ENCODE data around the gene PRRC2A.

The PRRC2A gene

DNA sequence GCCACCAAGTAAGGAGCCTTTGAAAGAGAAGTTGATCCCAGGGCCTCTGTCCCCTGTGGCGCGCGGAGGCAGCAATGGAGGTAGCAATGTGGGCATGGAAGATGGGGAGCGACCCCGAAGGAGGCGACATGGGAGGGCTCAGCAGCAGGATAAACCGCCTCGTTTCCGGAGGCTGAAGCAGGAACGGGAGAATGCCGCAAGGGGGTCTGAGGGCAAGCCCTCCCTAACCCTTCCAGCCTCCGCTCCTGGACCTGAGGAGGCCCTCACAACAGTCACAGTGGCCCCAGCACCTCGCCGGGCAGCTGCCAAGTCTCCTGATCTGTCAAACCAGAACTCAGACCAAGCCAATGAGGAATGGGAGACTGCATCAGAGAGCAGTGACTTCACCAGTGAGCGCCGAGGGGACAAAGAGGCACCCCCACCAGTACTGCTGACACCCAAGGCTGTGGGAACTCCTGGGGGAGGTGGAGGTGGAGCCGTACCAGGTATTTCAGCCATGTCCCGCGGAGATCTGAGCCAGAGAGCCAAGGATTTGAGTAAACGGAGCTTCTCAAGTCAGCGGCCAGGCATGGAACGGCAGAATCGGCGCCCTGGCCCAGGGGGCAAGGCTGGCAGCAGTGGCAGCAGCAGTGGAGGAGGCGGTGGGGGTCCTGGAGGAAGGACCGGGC lies 11.9 kb downstream of the PRRC2A start:
- no peaks in the 10 kb centered on the region for H3K27me3 ChIP-seq (ENCODE audit: control insufficient read depth, insufficient read depth, low read length)
- H3K9ac ChIP-seq (ENCODE audit: low read length) = no peak overlapping the region
- H3K4me1 ChIP-seq (ENCODE audit: control insufficient read depth, insufficient read depth, low read length) = no peaks in the 10 kb centered on the region
- H3K36me3 ChIP-seq (ENCODE audit: control insufficient read depth, insufficient read depth, low read length) = peaks cover 17% of the 10 kb centered on the region
- H3K4me3 ChIP-seq (ENCODE audit: low read length) = no peak overlapping the region
- no peaks in the 10 kb centered on the region for H3K9me3 ChIP-seq (ENCODE audit: control insufficient read depth, low read length)

- Histone ChIP-seq H3K9me3 (ENCODE audit: control insufficient read depth, low read length) (no peaks in the 10 kb centered on the region), H3K4me1 (ENCODE audit: control insufficient read depth, insufficient read depth, low read length) (no peaks in the 10 kb centered on the region), H3K27me3 (ENCODE audit: control insufficient read depth, insufficient read depth, low read length) (no peaks in the 10 kb centered on the region), H3K36me3 (ENCODE audit: control insufficient read depth, insufficient read depth, low read length) (peaks cover 12% of the 10 kb centered on the region), H3K9ac (ENCODE audit: low read length) (no peak overlapping the region), H3K4me3 (ENCODE audit: low read length) (no peak overlapping the region)
Measured at GRCh38 chr6:31633447-31633846, 12.9 kb downstream of the PRRC2A start.

GRCh38 chr6:31634131-31634530 lies 13.6 kb downstream of the PRRC2A start:
- Histone ChIP-seq H3K36me3 (ENCODE audit: control insufficient read depth, insufficient read depth, low read length) (peaks cover 13% of the 10 kb centered on the region), H3K4me1 (ENCODE audit: control insufficient read depth, insufficient read depth, low read length) (no peaks in the 10 kb centered on the region), H3K9me3 (ENCODE audit: control insufficient read depth, low read length) (no peaks in the 10 kb centered on the region), H3K27me3 (ENCODE audit: control insufficient read depth, insufficient read depth, low read length) (no peaks in the 10 kb centered on the region), H3K4me3 (ENCODE audit: low read length) (no peak overlapping the region), H3K9ac (ENCODE audit: low read length) (no peak overlapping the region)

- Histone ChIP-seq H3K27me3 (ENCODE audit: control insufficient read depth, insufficient read depth, low read length) (no peaks in the 10 kb centered on the region), H3K4me1 (ENCODE audit: control insufficient read depth, insufficient read depth, low read length) (no peaks in the 10 kb centered on the region), H3K9ac (ENCODE audit: low read length) (no peak overlapping the region), H3K36me3 (ENCODE audit: control insufficient read depth, insufficient read depth, low read length) (peaks cover 22% of the 10 kb centered on the region), H3K9me3 (ENCODE audit: control insufficient read depth, low read length) (no peaks in the 10 kb centered on the region), H3K4me3 (ENCODE audit: low read length) (no peak overlapping the region)
Measured at GRCh38 chr6:31634969-31635575, 14.6 kb downstream of the PRRC2A start.

DNA sequence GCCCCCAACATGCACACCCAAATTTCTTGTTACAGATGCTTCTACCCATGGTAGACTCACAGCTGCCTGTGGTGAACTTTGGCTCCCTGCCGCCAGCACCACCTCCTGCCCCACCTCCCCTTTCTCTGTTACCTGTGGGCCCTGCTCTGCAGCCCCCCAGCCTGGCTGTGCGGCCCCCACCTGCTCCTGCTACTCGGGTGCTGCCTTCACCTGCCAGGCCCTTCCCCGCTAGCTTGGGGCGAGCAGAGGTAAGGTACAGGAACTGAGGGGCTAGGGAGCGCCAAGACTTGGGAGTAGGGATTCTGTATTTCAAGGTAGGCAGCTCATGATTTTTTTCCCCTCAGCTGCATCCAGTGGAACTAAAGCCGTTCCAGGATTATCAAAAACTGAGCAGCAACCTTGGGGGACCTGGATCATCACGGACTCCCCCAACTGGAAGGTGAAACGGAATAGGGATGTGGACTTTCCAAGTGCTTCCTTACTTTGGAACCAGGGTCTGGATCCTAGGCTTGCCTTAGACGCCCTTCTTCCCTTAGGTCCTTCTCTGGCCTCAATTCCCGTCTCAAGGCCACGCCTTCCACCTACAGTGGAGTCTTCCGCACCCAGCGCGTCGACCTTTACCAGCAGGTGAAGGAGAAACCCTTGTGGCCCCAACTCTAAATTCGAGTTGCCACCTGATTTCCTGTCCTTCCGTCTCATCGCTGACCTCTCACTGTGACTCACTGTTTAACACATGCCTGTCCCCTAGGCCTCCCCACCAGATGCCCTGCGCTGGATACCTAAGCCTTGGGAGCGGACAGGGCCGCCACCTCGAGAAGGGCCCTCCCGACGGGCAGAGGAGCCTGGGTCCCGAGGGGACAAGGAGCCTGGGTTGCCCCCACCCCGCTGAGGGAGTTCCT lies 16.4 kb downstream of the PRRC2A start:
- no peaks in the 10 kb centered on the region for H3K9me3 ChIP-seq (ENCODE audit: control insufficient read depth, low read length)
- no peak overlapping the region for H3K4me3 ChIP-seq (ENCODE audit: low read length)
- no peak overlapping the region for H3K9ac ChIP-seq (ENCODE audit: low read length)
- H3K36me3 ChIP-seq (ENCODE audit: control insufficient read depth, insufficient read depth, low read length) = peaks cover 20% of the 10 kb centered on the region
- no peaks in the 10 kb centered on the region for H3K4me1 ChIP-seq (ENCODE audit: control insufficient read depth, insufficient read depth, low read length)
- no peaks in the 10 kb centered on the region for H3K27me3 ChIP-seq (ENCODE audit: control insufficient read depth, insufficient read depth, low read length)

- Histone ChIP-seq H3K9me3 (ENCODE audit: control insufficient read depth, low read length) (no peaks in the 10 kb centered on the region), H3K36me3 (ENCODE audit: control insufficient read depth, insufficient read depth, low read length) (peaks cover 22% of the 10 kb centered on the region), H3K4me3 (ENCODE audit: low read length) (no peak overlapping the region), H3K9ac (ENCODE audit: low read length) (no peak overlapping the region), H3K27me3 (ENCODE audit: control insufficient read depth, insufficient read depth, low read length) (no peaks in the 10 kb centered on the region), H3K4me1 (ENCODE audit: control insufficient read depth, insufficient read depth, low read length) (no peaks in the 10 kb centered on the region)
Measured at GRCh38 chr6:31639043-31639442, 18.5 kb downstream of the PRRC2A start.

DNA sequence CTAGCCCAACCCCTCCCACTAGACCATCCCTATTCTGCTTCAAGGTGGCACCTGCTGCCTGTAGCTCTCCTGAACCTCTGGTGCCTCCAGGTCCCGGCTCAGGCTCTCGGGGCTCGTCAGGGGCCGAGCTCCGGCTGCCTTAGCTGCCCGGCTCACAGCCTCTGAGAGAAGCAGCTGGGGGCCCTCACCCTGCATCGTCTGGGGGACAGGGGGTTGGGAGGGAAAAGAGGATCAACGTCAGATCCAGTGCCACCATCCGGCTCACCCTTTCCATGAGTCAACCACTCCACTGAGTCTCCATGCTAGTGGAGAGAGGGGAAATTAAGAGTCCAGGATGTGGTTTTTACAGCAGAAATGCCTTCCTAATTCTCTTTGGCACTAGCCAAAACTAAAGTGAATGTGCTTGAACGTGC lies 18.9 kb downstream of the PRRC2A start:
- H3K9ac ChIP-seq (ENCODE audit: low read length) = no peak overlapping the region
- H3K27me3 ChIP-seq (ENCODE audit: control insufficient read depth, insufficient read depth, low read length) = no peaks in the 10 kb centered on the region
- H3K9me3 ChIP-seq (ENCODE audit: control insufficient read depth, low read length) = no peaks in the 10 kb centered on the region
- peaks cover 25% of the 10 kb centered on the region for H3K36me3 ChIP-seq (ENCODE audit: control insufficient read depth, insufficient read depth, low read length)
- no peak overlapping the region for H3K4me3 ChIP-seq (ENCODE audit: low read length)
- no peaks in the 10 kb centered on the region for H3K4me1 ChIP-seq (ENCODE audit: control insufficient read depth, insufficient read depth, low read length)

- Histone ChIP-seq H3K27me3 (ENCODE audit: control insufficient read depth, insufficient read depth, low read length) (no peaks in the 10 kb centered on the region), H3K4me3 (ENCODE audit: low read length) (no peak overlapping the region), H3K36me3 (ENCODE audit: control insufficient read depth, insufficient read depth, low read length) (peaks cover 35% of the 10 kb centered on the region), H3K9ac (ENCODE audit: low read length) (no peak overlapping the region), H3K4me1 (ENCODE audit: control insufficient read depth, insufficient read depth, low read length) (no peaks in the 10 kb centered on the region), H3K9me3 (ENCODE audit: control insufficient read depth, low read length) (no peaks in the 10 kb centered on the region)
Measured at GRCh38 chr6:31640612-31641011, 20.1 kb downstream of the PRRC2A start.

DNA sequence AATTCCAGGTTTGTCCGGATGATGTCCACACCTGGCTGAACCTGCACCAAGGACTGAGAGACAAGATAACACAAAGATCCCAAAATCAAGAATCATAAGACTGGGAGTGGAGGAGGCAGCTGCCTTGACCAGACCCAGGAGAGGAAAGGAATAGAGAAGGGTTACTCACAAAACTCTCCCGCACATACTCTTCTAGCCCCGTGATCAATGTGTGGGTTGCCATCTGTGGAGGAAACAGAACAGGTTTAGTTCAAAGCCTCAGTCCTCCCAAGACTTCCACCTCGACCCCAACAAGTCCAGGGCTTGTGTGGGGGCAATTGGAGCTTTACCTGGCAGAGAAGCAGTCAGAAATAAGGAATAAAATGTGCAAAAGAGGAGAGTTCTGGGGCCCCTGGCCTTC lies 20.9 kb downstream of the PRRC2A start:
- no peaks in the 10 kb centered on the region for H3K27me3 ChIP-seq (ENCODE audit: control insufficient read depth, insufficient read depth, low read length)
- no peaks in the 10 kb centered on the region for H3K4me1 ChIP-seq (ENCODE audit: control insufficient read depth, insufficient read depth, low read length)
- H3K4me3 ChIP-seq (ENCODE audit: low read length) = no peak overlapping the region
- H3K9me3 ChIP-seq (ENCODE audit: control insufficient read depth, low read length) = no peaks in the 10 kb centered on the region
- peaks cover 37% of the 10 kb centered on the region for H3K36me3 ChIP-seq (ENCODE audit: control insufficient read depth, insufficient read depth, low read length)
- no peak overlapping the region for H3K9ac ChIP-seq (ENCODE audit: low read length)

GRCh38 chr6:31642798-31643570 lies 22.5 kb downstream of the PRRC2A start:
- no peak overlapping the region for H3K9ac ChIP-seq (ENCODE audit: low read length)
- H3K4me3 ChIP-seq (ENCODE audit: low read length) = no peak overlapping the region
- no peaks in the 10 kb centered on the region for H3K9me3 ChIP-seq (ENCODE audit: control insufficient read depth, low read length)
- H3K27me3 ChIP-seq (ENCODE audit: control insufficient read depth, insufficient read depth, low read length) = no peaks in the 10 kb centered on the region
- no peaks in the 10 kb centered on the region for H3K4me1 ChIP-seq (ENCODE audit: control insufficient read depth, insufficient read depth, low read length)
- H3K36me3 ChIP-seq (ENCODE audit: control insufficient read depth, insufficient read depth, low read length) = peaks cover 42% of the 10 kb centered on the region

DNA sequence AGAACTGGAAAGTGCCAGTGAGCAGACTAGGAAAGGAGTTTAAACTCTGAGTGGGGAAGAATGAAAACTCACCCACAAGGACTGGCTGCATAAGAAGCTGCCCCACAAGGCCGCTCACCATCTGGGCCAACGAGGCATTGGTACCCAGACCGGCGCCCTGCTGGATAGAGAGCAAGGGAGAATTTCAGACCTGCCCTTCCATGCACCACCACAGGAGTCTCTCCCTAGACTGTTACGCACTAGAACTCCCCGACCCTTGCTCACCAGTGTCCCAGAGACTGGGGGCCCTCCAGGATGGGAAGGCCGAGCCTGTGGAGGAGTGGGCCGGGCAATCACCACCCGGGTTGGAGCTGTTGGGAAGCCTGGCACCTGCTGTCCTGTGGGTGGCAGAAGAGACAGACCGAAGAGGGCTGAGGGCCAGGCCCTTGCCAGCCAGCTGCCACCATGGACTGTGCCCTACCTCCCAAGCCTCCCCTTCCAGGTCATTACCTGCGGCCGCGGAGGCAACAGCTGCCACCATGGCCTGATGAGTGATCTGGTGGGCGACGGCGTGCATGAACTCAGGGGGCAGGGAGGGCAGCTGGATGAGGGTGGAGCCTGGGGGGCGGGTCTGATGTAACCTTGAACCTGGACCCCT lies 23.4 kb downstream of the PRRC2A start:
- H3K36me3 ChIP-seq (ENCODE audit: control insufficient read depth, insufficient read depth, low read length) = peaks cover 49% of the 10 kb centered on the region
- H3K9me3 ChIP-seq (ENCODE audit: control insufficient read depth, low read length) = no peaks in the 10 kb centered on the region
- no peak overlapping the region for H3K9ac ChIP-seq (ENCODE audit: low read length)
- no peaks in the 10 kb centered on the region for H3K27me3 ChIP-seq (ENCODE audit: control insufficient read depth, insufficient read depth, low read length)
- H3K4me3 ChIP-seq (ENCODE audit: low read length) = no peak overlapping the region
- H3K4me1 ChIP-seq (ENCODE audit: control insufficient read depth, insufficient read depth, low read length) = no peaks in the 10 kb centered on the region

All from mucosa of stomach (tissue), 1 donor.